Stimulated activated CD8-positive, alpha-beta memory T cell treated with anti-CD3 and anti-CD28 coated beads, Interleukin-4, amount 100 ng/mL, for 24 hours (primary cell): Measurements from ENCODE around the gene LMBR1.
"Not testable (repeated sequence)": the region's sequence is repeated elsewhere in the genome, so short reads cannot be mapped to it uniquely, and the experiment has no call there.

Source experiments
- DNase-seq: peaks from one replicate; pipeline ENCODE4 v3.0.0-alpha.2; 2020; ENCODE audit warnings: low read depth

Gene LMBR1

GRCh38 chr7:156845379-156846101 is 47.4 kb downstream of the LMBR1 start:
- DNase-seq, result no peak

- not testable (repeated sequence) for DNase-seq
Observed at GRCh38 chr7:156843582-156843981, 49.4 kb downstream of the LMBR1 start.

DNA sequence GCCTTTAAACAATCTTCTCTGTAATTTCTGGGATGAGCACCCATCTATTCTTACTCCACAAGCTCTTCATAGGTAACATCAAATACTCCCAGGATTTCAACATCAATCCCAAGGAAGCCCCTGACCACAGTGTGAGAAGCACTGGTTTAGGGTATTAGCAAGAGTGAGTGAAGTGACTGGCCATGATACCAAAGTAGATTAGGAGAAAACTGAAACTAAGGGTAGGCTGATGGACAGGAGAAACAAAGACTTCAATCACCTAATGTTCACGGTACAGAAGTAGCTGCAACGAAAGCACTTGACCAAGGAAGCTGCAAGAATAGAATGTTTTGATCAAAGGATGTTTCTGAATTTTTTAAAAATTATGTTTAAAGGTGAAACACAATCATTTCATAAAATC is 49.8 kb downstream of the LMBR1 start:
- no peak for DNase-seq

- DNase-seq, result no peak
Observed at GRCh38 chr7:156842740-156843140, 50.2 kb downstream of the LMBR1 start.

DNA sequence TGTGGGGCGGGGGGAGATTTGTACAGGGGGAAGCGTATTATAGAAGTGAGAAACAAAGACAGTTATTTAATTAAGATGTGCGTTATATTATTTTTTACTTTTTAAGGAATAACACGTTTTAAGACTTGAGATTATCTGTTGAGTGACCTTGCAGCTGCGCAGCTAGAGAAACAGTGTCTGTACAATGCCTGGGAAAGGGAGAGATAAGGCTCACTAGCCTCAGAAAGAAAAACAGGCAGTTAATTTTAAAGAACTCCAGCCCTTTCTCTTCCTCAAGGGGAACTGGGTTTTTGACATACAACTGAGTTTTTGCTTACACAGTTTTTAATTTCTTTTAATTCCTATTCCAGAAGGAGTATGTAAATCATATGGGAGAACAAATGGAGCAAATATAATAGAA is 50.7 kb downstream of the LMBR1 start:
- DNase-seq, result no peak

DNA sequence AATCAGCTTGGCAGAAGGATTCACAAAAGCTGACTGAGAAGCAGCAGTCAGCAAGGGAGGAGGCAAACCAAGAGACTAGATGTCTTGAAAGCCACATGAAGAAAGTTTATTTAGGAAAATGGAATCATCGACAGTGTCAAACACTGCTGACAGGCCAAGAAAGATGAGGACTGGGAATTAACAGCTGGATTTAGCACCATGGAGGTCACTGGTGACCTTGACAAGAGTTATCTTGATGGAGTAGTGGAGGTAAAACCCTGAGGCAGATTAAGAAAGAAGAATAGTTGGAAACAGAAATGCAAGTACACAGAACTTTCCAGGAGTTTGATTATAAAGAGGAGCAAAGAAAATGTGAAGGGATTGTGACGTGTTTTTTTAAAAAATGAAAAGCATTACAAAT is 51.5 kb downstream of the LMBR1 start:
- no peak for DNase-seq

GRCh38 chr7:156840134-156840533 is 52.8 kb downstream of the LMBR1 start:
- no peak for DNase-seq

DNA sequence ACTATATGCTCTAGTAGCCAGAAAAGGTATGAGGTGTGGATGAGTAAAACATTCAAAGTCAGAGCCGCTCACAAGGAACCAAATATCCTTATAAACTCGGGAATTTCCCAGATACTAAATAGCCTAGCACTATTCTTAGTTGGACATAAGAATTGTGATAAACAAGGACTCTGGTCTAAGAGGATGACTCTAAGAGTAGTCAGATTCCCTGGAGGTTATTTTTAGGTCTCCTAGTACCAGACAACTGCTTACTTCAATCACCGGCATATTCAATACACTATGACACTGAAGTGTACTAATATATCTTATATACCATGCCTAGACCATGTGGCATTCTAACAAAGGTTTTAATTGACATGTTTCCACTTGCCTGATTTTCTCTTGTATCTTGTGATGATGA is 56.5 kb downstream of the LMBR1 start:
- DNase-seq, result no peak

DNA sequence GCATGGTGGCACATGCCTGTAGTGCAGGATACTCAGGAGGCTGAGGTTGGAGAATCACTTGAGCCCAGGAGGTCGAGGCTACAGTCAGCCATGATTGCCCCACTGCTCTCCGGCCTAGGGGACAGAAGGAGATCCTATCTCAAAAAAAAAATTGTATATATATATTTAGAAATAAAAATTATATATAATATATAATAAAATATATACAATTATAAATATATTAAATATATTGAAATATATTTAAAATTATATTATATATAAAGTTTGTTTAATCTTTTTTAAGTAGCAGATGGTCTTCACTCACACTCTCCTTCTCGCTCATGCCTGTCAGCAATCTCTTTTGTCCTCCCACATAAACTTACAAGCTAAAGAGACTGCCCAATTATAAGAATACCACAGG is 58.5 kb downstream of the LMBR1 start:
- DNase-seq, result no peak

DNA sequence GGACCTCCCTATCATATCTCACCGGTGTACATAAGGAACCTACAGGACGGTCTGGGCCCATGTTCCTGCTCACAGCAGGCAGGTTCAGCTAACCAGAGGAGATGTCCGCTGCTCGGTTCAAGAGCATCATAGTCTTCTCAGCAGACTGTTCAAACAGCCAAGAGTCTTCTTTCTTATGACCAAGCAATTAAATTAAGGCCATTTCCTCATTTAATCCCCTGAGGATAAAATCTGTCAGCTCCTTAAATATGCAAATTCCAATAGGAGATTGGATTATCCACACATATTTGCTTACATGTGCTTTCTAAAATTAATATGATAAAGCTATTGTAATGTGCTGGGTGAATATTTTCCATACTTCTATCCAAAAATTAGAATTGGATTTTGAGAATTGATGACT is 59.7 kb downstream of the LMBR1 start:
- no peak for DNase-seq

- no peak for DNase-seq
Observed at GRCh38 chr7:156832195-156832877, 60.6 kb downstream of the LMBR1 start.

DNA sequence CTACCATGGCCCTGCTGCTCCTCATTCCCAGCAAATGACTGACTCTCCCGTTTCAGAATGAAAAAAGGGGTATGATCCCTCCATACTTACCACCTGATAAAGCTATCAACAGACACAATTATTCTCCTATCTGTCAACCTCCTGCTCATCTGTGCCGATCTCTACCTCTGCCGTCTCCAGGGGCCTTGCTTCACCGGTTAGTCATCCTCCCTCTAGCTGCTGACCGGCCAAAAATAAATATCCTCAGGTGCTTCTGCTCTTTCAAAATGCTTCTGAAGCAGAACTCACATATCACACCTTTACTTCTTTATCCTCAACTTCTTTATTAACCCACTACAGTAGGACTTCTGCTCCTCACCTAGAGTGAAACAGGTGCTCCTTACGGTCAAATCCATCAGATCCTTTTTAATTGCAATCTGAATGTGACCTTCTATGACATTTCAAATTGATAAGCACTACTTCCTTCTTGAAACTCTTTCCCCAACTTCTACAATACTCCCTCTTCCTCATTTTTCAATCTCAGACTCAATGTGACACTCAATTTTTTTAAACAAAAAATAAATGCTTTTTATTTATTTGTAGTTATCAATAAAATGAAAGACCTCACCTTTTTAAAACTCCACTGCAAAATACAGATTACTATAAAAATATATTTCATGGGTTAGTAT is 63.2 kb downstream of the LMBR1 start:
- DNase-seq, result no peak

- DNase-seq, result no peak
Observed at GRCh38 chr7:156827587-156828203, 65.3 kb downstream of the LMBR1 start.

DNA sequence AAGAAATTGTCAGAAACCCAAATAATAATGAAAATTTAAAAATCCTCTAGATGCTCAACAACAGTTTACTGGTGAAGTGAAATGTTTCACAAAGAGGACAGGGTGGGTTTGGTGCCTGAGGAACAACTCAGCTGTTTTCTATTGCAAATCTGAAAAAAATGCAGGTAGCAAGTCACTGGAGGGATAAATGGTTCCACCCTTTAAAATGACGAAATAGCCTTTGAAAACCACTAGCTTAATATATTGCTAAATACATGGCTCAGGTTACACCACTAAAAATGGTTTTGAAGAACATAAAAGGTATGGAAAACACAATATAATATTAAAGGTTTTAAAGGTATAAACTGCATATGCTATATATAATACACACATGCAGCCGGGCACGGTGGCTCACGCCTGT is 69.5 kb downstream of the LMBR1 start:
- no peak for DNase-seq

- no peak for DNase-seq
Observed at GRCh38 chr7:156820445-156821063, 72.4 kb downstream of the LMBR1 start.

DNA sequence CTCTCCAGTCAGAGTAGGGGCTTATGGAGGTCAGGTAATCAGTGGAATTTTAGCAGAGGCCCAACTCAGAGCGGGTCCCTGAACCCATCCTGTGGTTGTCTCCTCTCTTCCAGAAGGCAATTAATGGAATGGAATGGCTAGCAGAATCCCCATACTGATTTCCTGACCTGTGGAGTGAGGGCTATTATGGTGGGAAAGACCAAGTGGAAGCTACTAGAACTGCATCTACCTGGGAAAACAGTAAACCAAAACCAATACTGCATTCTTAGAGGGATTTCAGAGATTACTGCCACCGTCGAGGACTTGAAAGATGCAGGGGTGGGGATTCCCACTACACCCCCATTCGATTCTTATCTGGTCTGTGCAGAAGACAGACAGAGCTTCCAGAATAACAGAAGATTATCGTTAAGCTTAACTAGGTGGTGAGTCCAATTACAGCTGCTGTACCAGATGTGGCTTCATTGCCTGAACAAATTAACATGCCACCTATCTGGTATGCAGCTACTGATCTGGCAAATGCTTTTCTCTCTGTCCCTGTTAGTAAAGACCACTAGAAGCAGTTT is 73.2 kb downstream of the LMBR1 start:
- DNase-seq, result no peak

- no peak for DNase-seq
Observed at GRCh38 chr7:156818133-156818532, 74.8 kb downstream of the LMBR1 start.

DNA sequence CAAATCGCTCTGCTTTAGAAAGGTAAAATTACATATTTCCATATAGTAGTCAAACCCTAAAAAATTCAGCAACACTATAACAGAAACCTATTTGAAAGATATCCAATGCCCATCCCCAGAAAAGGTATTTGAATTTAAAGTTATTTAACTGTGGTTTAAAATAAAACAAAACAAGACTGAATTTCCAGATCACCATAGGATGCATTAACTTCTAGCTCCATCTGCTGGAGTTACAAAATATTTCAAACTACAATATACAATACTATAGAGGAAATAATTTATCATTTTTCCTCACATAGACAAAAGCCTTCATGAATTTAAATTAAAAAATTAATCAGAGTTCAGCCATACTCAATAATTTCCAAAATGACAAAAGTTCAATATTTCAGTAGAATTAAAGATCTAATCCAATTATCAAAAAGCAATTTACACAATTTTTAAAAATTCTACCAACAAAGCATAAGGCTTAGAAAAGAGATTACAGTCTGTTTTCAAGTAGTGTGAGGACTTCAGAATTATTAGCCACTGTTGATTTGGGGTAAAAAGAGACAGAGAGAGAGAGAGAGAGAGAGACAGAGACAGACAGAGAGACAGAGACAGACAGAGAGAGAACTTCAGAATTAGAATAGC is 75.9 kb downstream of the LMBR1 start:
- no peak for DNase-seq

DNA sequence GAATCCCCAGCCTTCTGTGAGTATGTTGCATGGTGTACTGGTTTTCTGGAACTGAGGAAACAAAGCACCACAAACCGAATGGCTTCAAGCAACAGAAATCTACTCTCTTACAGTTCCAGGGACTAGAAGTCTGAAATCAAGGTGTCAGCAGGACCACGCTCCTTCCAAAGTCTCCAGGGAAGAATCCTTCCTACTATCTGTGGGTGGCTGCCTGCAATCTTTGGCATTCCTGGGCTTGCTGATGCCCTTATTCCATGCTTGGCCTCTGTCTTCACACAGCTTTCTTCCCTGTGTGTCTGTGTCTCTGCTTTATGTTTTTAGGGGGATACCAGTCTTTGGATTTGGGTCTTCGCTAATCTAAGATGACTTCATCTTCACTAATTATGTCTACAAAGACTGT is 81.3 kb downstream of the LMBR1 start:
- no peak for DNase-seq

GRCh38 chr7:156803656-156804055 is 89.3 kb downstream of the LMBR1 start:
- not testable (repeated sequence) for DNase-seq

DNA sequence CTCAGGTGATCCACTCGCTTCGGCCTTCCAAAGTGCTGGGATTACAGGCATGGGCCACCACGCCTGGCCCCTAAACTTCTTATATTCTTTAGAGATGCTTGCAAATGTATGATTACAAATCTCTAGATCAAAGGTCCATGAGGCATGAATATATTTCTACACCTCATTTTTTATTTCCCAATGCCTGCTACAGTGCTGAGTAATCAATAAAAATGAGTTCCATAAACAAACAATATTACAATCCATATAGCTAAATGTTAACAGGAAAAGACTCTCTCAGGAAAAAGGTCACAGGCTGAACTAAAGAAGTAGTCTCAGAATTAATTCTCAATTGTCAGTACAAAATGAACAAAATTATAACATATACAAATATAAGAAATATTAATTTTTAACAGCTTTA is 90.8 kb downstream of the LMBR1 start:
- no peak for DNase-seq

DNA sequence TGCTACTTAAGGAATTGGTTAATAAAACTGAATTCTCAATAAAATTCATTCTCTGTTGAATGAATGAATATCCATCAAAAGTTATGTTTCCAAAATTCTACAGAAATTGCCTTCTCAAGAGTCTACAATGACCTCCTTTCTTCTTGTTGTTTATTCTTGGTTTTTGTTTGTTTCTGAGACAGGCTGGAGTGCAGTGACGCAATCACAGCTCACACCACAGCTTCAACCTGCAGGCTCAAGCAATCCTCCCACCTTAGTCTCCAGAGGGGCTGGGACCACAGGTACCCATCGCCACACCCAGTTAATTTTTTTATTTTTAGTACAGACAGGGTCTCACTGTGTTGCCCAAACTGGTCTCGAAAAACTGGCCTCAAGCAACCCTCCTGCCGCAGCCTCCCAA is 97.6 kb downstream of the LMBR1 start:
- DNase-seq, result no peak
